GM21737 (cell line): Measurements from ENCODE around the gene ZNF184.

ENCODE experiments used
- ATAC-seq: cut with Tn5 transposase; IDR thresholded peaks from one replicate; pipeline ENCODE4 v1.9.1; 2021; ENCODE audit warnings: mild to moderate bottlenecking, moderate library complexity; ENCODE audit not compliant: unreplicated experiment

Gene ZNF184

GRCh38 chr6:27479319-27480182, 6.6 kb upstream of the ZNF184 start:
- peak; percentile 52 for ATAC-seq

- peak; percentile 42 for ATAC-seq
Measured at GRCh38 chr6:27478706-27479318, 5.9 kb upstream of the ZNF184 start.

- peak; percentile 17 for ATAC-seq
Measured at GRCh38 chr6:27478141-27478705, 5.3 kb upstream of the ZNF184 start.

- no peak for ATAC-seq
Measured at GRCh38 chr6:27477318-27478013, 4.6 kb upstream of the ZNF184 start.

GRCh38 chr6:27476090-27476489, 3.2 kb upstream of the ZNF184 start:
- no peak for ATAC-seq

GRCh38 chr6:27474672-27475071, 1.8 kb upstream of the ZNF184 start:
- ATAC-seq, result no peak

- ATAC-seq, result no peak
Measured at GRCh38 chr6:27474172-27474465, 1.2 kb upstream of the ZNF184 start.

- peak; percentile 30 for ATAC-seq
Measured at GRCh38 chr6:27472182-27472616, 706 bp downstream of the ZNF184 start.

GRCh38 chr6:27471365-27472115, 1.4 kb downstream of the ZNF184 start:
- no peak for ATAC-seq

GRCh38 chr6:27470023-27470422, 2.9 kb downstream of the ZNF184 start:
- ATAC-seq, result no peak

GRCh38 chr6:27468334-27468733, 4.6 kb downstream of the ZNF184 start:
- ATAC-seq, result no peak

- no peak for ATAC-seq
Measured at GRCh38 chr6:27452496-27452897, 20.4 kb downstream of the ZNF184 start.

GRCh38 chr6:27451660-27452390, 21.1 kb downstream of the ZNF184 start:
- no peak for ATAC-seq

- no peak for ATAC-seq
Measured at GRCh38 chr6:27448456-27448855, 24.4 kb downstream of the ZNF184 start.

- no peak for ATAC-seq
Measured at GRCh38 chr6:27442932-27443331, 30.0 kb downstream of the ZNF184 start.

GRCh38 chr6:27441001-27441400, 31.9 kb downstream of the ZNF184 start:
- ATAC-seq, result no peak

- ATAC-seq, result no peak
Measured at GRCh38 chr6:27439371-27439770, 33.5 kb downstream of the ZNF184 start.

GRCh38 chr6:27433714-27434113, 39.2 kb downstream of the ZNF184 start:
- ATAC-seq, result no peak

GRCh38 chr6:27428966-27429365, 43.9 kb downstream of the ZNF184 start:
- ATAC-seq, result no peak

GRCh38 chr6:27428502-27428901, 44.4 kb downstream of the ZNF184 start:
- no peak for ATAC-seq
